ENCODE data around the gene PTGDR2. TPM values are rescaled to one million over a fixed set of nuclear protein-coding genes. Genes with fewer than 3 reads are reported as not detected.

Gene PTGDR2
- total and polyA plus RNA-seq, 9 of the 15 experiments (the other 6 are each of a cell fraction or from before 2014, with no cell fraction given) = 0.51 to 2.6 (median 1.6) TPM

GRCh38 chr11:60873533-60873932 is 17.8 kb upstream of the PTGDR2 start:
- Histone ChIP-seq H2AFZ (ENCODE audit: low read depth, low read length) (no peak overlapping the region), H3K27me3 (ENCODE audit: control insufficient read depth in 2 of 2, insufficient read depth in 2 of 2, low read length in 2 of 2) (no peaks in the 10 kb centered on the region), H4K20me1 (replicated peaks; ENCODE audit: control insufficient read depth, insufficient read depth, low read length) (no peaks in the 10 kb centered on the region), H3K4me2 (ENCODE audit: insufficient read depth, low read length) (no peak overlapping the region; the same call in 1 of the 2 replicates), H3K9me3 (replicated peaks; ENCODE audit: control insufficient read depth, insufficient read depth, low read depth, low read length) (no peaks in the 10 kb centered on the region), H3K4me1 (replicated peaks in 1 of 2; ENCODE audit: control insufficient read depth in 2 of 2, insufficient read depth in 2 of 2, low read length in 2 of 2) (peaks cover 6 to 22% of the 10 kb centered on the region in 2 experiments; a peak in 4 of 5 replicates), H3K9me1 (ENCODE audit: control insufficient read depth, insufficient read depth, low read length) (peaks cover 3% of the 10 kb centered on the region), H3K36me3 (ENCODE audit: control insufficient read depth, insufficient read depth, low read length) (0 out of 3 replicates have a peak, but pooled peaks cover 3% of the 10 kb centered on the region), H3K79me2 (ENCODE audit: control insufficient read depth, insufficient read depth, low read length) (no peaks in the 10 kb centered on the region), H3K4me3 (no peak overlapping the region), H3K27ac (ENCODE audit: extremely low read depth, low read depth, low read length) (no peak overlapping the region), H3K9ac (ENCODE audit: insufficient read depth in 1 of 2, low read depth in 2 of 2, low read length in 2 of 2) (peak overlapping the region in 1 of 2 experiments; percentile 65; a peak in 2 of 4 replicates)
- intact Hi-C loops (cut with micrococcal nuclease) (no loop called here), in situ Hi-C loops (cut with MboI) (no loop called here)
- POLR2A ChIA-PET = interaction anchor here (1.3 to 2.1 kb wide), 2 partner anchors 9 to 14 kb away, joined by 4 to 7 read pairs; no protein-coding TSS in a partner anchor
- DNase-seq (ENCODE audit: extremely low read depth in 1 of 4, low spot score in 3 of 4) (no peak), FAIRE-seq (no peak), ATAC-seq (no peak)
- 62% methylated on average over 12 of the region's 12 CpGs for WGBS (ENCODE audit: insufficient coverage, low coverage, missing lambda C conversion rate)
- no TSS peak for BruUV-seq (replicated peaks)
- CTCF ChIA-PET (ENCODE audit: low intra/inter-chr PET ratio) = no interaction called here
- no peak for TF ChIP-seq ZNF696 (CRISPR knock-in tag; conservative IDR thresholded peaks at IDR 0.05)
- TF ChIP-seq FOSL1 (tag; conservative IDR thresholded peaks at IDR 0.05) = 0 out of 2 replicates have a peak, but pooled peaks have one; percentile 2

- ChIA-PET POLR2A (interaction anchor here (1.3 to 2.1 kb wide), 2 partner anchors 9 to 15 kb away, joined by 4 to 7 read pairs; no protein-coding TSS in a partner anchor), CTCF (ENCODE audit: low intra/inter-chr PET ratio) (no interaction called here)
- no peaks in the 10 kb centered on the region for H3K27me3 ChIP-seq (ENCODE audit: control insufficient read depth in 2 of 2, insufficient read depth in 2 of 2, low read length in 2 of 2)
- FAIRE-seq (peak; percentile 67), ATAC-seq (peak; percentile 67), DNase-seq (ENCODE audit: extremely low read depth in 1 of 4, low spot score in 3 of 4) (peak in 3 of 4 experiments; percentile 31 to 44 (median 34))
- H3K9me1 ChIP-seq (ENCODE audit: control insufficient read depth, insufficient read depth, low read length) = peaks cover 3% of the 10 kb centered on the region
- H3K36me3 ChIP-seq (ENCODE audit: control insufficient read depth, insufficient read depth, low read length) = 0 out of 3 replicates have a peak, but pooled peaks cover 3% of the 10 kb centered on the region
- intact Hi-C loops (cut with micrococcal nuclease) = no loop called here
- no peak overlapping the region for H3K27ac ChIP-seq (ENCODE audit: extremely low read depth, low read depth, low read length)
- peak overlapping the region in 1 of 2 experiments; percentile 65; a peak in 2 of 4 replicates for H3K9ac ChIP-seq (ENCODE audit: insufficient read depth in 1 of 2, low read depth in 2 of 2, low read length in 2 of 2)
- no peak overlapping the region for H3K4me3 ChIP-seq
- no peaks in the 10 kb centered on the region for H4K20me1 ChIP-seq (replicated peaks; ENCODE audit: control insufficient read depth, insufficient read depth, low read length)
- in situ Hi-C loops (cut with MboI) = no loop called here
- H3K9me3 ChIP-seq (replicated peaks; ENCODE audit: control insufficient read depth, insufficient read depth, low read depth, low read length) = no peaks in the 10 kb centered on the region
- no TSS peak for BruUV-seq (replicated peaks)
- H3K79me2 ChIP-seq (ENCODE audit: control insufficient read depth, insufficient read depth, low read length) = no peaks in the 10 kb centered on the region
- H2AFZ ChIP-seq (ENCODE audit: low read depth, low read length) = no peak overlapping the region
- H3K4me1 ChIP-seq (replicated peaks in 1 of 2; ENCODE audit: control insufficient read depth in 2 of 2, insufficient read depth in 2 of 2, low read length in 2 of 2) = peaks cover 6 to 22% of the 10 kb centered on the region in 2 experiments; a peak in 4 of 5 replicates
- WGBS (ENCODE audit: insufficient coverage, low coverage, missing lambda C conversion rate) = 31% methylated on average over 16 of the region's 16 CpGs
- no peak overlapping the region; the same call in 1 of the 2 replicates for H3K4me2 ChIP-seq (ENCODE audit: insufficient read depth, low read length)
- TF ChIP-seq PRDM10 (IDR thresholded peaks at IDR 0.05; ENCODE audit: partially characterized antibody) (peak; percentile 74), NCOA4 (IDR thresholded peaks at IDR 0.05; ENCODE audit: partially characterized antibody) (no peak), ZZZ3 (IDR thresholded peaks at IDR 0.05) (no peak), ZNF707 (CRISPR knock-in tag; conservative IDR thresholded peaks at IDR 0.05) (no peak), ZEB2 (IDR thresholded peaks at IDR 0.05) (no peak), THAP12 (CRISPR knock-in tag; IDR thresholded peaks at IDR 0.05) (no peak), NCOA1 (IDR thresholded peaks at IDR 0.05; ENCODE audit: low read depth) (no peak)
These were observed 17.3 kb upstream of the PTGDR2 start for GRCh38 chr11:60872961-60873524.

All from K562 (cell line).